GM11168 (cell line): ENCODE results near the gene DYNLT4.

Experiments used
- in situ Hi-C: fragments of 300-500 bp; cut with MboI; formaldehyde crosslinking; loops from one replicate; pipeline ENCODE4 v1.12.0; 2022; ENCODE audit warnings: low sequenced_read_pairs; ENCODE audit not compliant: unreplicated experiment

Gene DYNLT4

GRCh38 chr1:44806704-44807363 lies at the start of gene DYNLT4:
Gene DYNLT4 (minus strand): TSS chr1:44807351. CDS start chr1:44806668, 683 bp downstream.
- in situ Hi-C loops, result no loop called here

DNA sequence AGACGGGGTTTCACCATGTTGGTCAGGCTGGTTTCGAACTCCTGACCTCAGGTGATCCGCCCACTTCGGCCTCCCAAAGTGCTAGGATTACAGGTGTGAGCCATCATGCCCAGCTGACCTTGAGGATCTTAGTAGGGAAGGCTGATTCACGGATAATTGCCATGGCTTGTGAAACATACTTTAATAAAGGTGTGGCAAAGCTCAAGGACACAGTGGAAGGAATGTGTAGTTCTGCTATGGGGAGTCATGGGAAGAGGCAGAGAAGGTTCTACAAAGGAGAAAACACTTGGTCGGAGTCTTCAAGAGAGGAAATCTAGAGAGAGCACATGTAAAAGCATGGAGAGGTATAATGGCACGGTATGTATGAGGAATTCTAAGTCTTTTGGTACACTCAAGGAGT lies 48.6 kb upstream of the DYNLT4 start:
- in situ Hi-C loops, result no loop called here

GRCh38 chr1:44854970-44855369 lies 47.8 kb upstream of the DYNLT4 start:
- in situ Hi-C loops, result no loop called here

DNA sequence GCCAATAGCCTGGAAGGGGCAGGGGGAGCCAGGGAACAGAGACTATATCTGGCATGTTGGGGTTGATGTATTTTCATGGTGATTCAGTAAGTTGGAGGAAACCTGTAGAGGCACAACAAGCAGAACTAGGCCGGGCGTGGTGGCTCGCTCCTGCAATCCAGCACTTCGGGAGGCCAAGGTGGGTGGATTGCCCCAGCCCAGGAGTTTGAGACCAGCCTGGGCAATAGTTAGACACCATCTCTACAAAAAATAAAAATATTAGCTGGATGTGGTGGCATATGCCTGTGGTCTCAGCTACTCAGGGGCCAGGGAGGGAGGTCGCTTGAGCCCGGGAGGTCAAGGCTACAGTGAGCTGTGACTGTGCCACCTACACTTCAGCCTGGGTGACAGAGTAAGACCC lies 46.0 kb upstream of the DYNLT4 start:
- in situ Hi-C loops, result no loop called here

GRCh38 chr1:44851308-44851707 lies 44.2 kb upstream of the DYNLT4 start:
- in situ Hi-C loops, result no loop called here

DNA sequence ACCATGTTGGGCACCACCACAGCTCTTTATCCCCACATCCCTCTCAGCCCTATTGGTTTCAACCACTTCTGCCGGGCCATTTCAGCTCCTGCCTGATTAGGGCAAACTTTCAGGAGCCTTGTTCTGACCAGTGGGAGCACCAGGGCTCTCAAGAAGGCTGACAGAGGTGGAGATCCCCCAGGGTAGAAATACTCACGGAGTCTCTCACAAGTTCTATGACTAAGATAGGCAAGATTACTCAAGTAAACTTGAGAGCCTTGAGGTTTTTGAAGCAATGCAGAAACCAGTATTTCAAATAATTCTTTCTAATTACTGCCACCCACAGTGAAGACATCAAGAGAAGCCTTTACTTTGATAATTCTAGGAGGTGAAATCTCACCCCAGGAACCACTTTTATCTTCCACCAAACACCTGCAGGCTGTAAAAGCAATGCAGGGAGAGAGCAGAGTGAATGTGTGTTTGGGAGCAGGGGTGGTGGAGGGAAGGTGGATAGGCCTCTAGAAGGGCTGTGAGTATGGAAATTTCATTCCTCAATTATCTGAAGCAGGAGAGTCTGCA lies 42.5 kb upstream of the DYNLT4 start:
- in situ Hi-C loops, result loop anchor here (25.0 kb wide), 1 partner anchor 438 kb away; no protein-coding TSS in a partner anchor

DNA sequence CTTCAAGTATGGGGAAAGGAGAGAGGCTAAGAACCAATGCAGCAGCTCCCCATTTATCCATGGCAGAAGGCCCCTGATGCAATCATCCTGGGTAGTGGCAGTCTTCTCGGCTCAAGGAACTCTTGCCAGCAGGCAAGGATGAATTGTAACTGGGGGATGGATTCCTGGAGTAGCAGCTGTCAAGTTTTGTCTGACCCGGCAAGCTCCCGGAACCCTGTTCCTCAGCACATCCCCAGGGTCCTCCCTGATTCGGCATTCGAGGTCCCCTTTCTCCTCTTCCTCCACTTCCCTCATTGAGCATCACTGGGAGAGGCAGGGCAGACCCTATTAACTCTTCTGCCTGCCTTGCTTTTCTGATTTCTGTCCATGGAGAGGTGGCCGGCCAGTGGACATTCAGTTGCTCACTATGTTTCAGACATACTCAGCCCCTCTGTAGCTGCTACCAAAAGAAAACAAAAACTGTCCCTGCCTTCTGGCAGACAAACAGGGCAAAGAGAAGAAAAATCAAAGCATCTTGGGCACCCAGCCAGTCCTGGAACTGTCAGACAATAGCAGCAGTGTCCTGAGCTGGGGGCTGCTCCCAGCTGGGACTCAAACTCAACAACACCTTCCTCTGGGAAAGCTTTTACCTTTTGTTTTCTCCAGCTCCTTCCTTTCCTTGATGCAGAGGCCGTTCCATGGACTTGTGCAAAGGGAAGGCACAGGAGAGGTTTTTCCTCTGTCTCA lies 41.5 kb upstream of the DYNLT4 start:
- in situ Hi-C loops, result loop anchor here (25.0 kb wide), 1 partner anchor 439 kb away; no protein-coding TSS in a partner anchor

DNA sequence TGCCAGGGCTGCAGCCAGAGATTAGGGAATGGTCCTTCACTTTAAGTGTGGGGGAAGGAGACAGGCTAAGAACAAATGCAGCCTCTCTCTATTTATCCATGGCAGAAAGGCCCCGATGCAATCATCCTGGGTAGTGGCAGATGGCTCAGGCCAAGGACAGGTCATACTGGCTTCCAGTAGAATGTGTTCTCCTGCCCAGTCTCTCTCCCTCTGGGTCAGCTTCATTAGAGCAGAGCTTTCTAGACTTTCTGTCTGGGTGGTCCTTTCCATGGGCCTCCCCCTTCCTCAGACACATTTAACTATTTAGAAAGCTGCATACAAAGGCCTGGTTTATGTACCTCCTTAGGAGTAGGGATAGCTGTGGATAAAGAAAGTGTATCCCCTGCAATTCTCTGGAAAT lies 40.7 kb upstream of the DYNLT4 start:
- in situ Hi-C loops, result loop anchor here (25.0 kb wide), 1 partner anchor 439 kb away; no protein-coding TSS in a partner anchor

GRCh38 chr1:44846985-44847384 lies 39.8 kb upstream of the DYNLT4 start:
- in situ Hi-C loops, result loop anchor here (25.0 kb wide), 1 partner anchor 440 kb away; no protein-coding TSS in a partner anchor

DNA sequence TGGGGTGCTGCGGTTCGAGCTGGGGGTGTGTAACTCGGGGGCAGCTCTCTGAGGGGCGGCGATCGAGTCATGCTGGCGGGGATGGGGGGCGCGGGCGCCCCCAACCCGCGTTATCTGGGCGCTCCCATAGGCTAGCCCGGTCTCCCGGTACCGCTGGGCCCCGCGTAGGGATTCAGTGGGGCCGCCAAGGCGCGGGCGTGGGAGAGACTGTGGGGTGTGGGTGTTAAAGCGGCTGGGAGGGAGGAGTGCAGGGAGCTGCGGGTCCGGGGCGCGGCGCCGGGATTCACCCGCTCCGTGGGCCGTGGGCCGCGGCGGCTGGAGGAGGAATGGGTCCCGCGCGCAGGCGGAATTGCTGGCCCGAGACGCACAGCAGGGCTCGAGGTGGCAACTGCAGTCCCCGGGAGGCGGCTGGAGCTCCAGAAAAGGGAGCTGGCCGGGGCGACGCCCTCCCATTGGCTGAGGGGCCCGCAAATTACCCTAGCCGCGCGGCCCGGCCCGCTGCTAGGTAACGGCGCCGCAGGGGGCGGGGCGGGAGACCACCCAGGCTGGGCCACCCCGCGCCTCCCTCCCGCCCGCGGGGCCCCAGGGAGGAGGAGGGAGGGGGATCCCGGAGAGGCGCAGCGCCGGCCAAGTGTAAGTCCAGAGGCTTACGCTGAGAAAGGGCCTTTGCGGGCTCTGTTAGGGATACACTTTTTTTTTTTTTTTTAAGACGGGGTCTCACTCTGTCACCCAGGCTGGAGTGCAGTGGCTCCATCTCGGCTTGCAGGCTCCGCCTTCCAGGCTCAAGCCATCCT lies 35.9 kb upstream of the DYNLT4 start, which contains the start of gene PTCH2:
Gene PTCH2 (minus strand): TSS at position 392 of the 794 bp plus-strand sequence. CDS start 321 bp downstream, at position 71.
- in situ Hi-C loops, result loop anchor here (25.0 kb wide), 1 partner anchor 444 kb away; no protein-coding TSS in a partner anchor

DNA sequence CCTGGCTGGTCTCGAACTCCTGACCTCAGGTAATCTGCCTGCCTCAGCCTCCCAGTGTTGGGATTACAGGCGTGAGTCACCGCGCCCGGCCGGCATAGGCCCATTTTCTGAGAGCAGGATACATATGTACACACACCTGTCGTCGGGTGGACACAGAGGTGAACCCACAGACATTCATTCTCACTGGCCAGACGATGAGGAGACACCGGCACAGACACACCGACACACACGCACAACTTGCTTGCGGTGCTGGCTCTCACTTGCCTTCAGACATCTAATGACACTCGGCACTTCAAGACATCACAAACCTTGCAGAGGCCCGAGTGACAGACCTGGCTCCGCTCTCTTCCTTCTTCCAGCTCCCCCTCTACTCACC lies 35.3 kb upstream of the DYNLT4 start:
- in situ Hi-C loops, result loop anchor here (25.0 kb wide), 1 partner anchor 445 kb away; no protein-coding TSS in a partner anchor

- in situ Hi-C loops, result loop anchor here (25.0 kb wide), 1 partner anchor 448 kb away; no protein-coding TSS in a partner anchor
These were observed 32.4 kb upstream of the DYNLT4 start for GRCh38 chr1:44839576-44839975.

GRCh38 chr1:44838294-44838693 lies 31.1 kb upstream of the DYNLT4 start:
- in situ Hi-C loops, result loop anchor here (25.0 kb wide), 1 partner anchor 449 kb away; no protein-coding TSS in a partner anchor

- in situ Hi-C loops, result loop anchor here (25.0 kb wide), 1 partner anchor 451 kb away; no protein-coding TSS in a partner anchor
These were observed 28.9 kb upstream of the DYNLT4 start for GRCh38 chr1:44835738-44836675.

GRCh38 chr1:44834328-44834727 lies 27.2 kb upstream of the DYNLT4 start:
- in situ Hi-C loops, result loop anchor here (25.0 kb wide), 1 partner anchor 453 kb away; no protein-coding TSS in a partner anchor

DNA sequence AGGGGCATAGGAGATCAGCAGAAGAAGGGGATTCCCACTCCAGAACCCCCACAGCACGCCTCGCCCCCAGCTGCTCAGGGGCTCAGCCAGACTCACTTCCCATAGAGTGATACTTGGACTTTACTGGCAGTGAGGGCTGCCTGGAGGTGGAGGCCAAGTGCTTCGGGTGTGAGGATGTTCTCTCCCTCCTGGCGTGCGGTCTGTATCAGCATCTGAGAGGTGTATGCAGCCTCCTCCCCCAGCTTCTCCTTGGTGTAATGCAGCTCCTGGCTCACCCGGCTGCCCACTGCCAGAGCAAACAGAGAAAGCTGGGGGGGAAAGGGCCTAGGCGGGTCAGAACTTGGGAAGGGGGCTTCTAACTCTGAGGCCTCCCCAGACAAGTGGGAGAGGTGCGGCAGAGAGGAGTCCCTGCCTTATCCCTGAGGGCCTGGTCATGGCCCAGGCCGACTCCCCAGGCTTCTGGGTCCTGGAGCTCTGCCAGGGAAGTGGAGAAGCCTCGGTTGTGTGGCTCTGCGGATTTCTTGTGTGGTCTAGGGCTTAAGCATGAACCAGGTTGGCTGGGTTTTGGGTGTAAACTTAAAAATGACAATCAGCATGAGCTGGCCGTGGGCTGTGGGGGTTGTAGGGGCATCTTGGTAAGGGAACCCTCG lies 25.0 kb upstream of the DYNLT4 start:
- in situ Hi-C loops, result loop anchor here (25.0 kb wide), 1 partner anchor 455 kb away; no protein-coding TSS in a partner anchor

DNA sequence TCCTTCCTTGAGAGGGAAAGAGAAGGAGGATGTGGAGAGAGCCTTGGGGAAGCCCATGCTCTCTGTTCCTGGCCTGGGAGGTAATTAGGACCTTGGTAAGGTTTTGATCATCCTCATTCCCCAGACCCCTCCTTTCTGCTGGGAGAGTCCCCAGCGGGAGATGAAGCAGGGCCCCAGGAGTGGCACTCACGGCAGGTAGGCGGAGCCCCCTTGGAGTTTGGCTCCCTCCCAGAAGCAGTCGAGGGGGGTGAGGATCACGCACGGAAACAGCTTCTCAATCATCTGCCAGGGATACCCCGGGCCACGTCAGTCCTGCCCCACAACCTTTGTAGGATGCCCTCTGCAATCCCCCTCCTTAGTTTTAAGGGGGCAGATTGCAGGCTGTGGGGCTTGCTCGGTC lies 24.4 kb upstream of the DYNLT4 start:
- in situ Hi-C loops, result loop anchor here (25.0 kb wide), 1 partner anchor 456 kb away; no protein-coding TSS in a partner anchor

DNA sequence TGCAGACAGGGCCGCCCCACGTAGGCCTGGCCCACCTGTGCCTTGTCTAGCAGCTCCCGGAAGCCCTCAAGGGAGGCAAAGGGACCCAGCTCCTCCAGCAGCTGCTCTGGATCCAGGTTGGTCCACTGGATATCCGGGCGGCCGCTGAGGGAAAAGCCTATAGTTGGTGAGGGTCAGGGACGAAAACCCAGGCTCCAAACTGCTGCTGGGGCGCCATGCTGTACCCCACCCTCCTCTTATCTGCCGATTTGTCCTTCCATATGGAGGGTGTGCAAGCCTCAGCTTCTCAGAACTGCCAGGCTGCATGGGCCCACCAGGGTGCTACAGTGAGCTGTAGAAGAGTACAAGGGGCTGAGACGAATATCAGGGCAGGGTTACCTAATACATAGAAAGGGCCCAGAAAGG lies 23.8 kb upstream of the DYNLT4 start:
- in situ Hi-C loops, result loop anchor here (25.0 kb wide), 1 partner anchor 456 kb away; no protein-coding TSS in a partner anchor
